OCI-LY3 (cell line): Measurements from ENCODE around the gene ZPR1.
A peak's percentile ranks its signal among the peaks of the same experiment; 100 is the strongest.
"Not testable (repeated sequence)": the region's sequence is repeated elsewhere in the genome, so short reads cannot be mapped to it uniquely, and the experiment has no call there.

ENCODE experiments used
- H2AFZ ChIP-seq: fragments of 200-600, 300-600 bp; shearing (Covaris generic); 2 replicates; pipeline ENCODE4 v1.6.0; 2014; ENCODE audit warnings: antibody characterized with exemption, low read depth, low read length
- H3K27ac ChIP-seq: fragments of 200-600, 300-600 bp; sonication (generic); 2 replicates; pipeline ENCODE4 v1.5.1; 2014; ENCODE audit warnings: mild to moderate bottlenecking, low read length, moderate library complexity, mixed read lengths
- H3K27me3 ChIP-seq: fragments of 200-600, 300-600 bp; sonication (generic); 2 replicates; pipeline ENCODE4 v1.6.1; 2014; ENCODE audit warnings: low read depth, low read length, mixed read lengths
- H3K36me3 ChIP-seq: fragments of 200-600, 300-600 bp; sonication (generic); replicated peaks from 2 replicates; pipeline ENCODE3; 2014; ENCODE audit warnings: low read depth, low read length, mixed read lengths
- H3K4me1 ChIP-seq: fragments of 300-600, 200-600 bp; sonication (generic); 2 replicates; pipeline ENCODE4 v1.6.1; 2014; ENCODE audit warnings: low read length, mixed read lengths
- H3K4me2 ChIP-seq: fragments of 200-600, 300-600 bp; sonication (generic); 2 replicates; pipeline ENCODE4 v1.6.1; 2014; ENCODE audit warnings: low read length, mixed read lengths
- H3K4me3 ChIP-seq: fragments of 300-600, 200-600 bp; sonication (generic); 2 replicates; pipeline ENCODE4 v1.5.1; 2014; ENCODE audit warnings: antibody characterized with exemption, mild to moderate bottlenecking, low read length, moderate library complexity
- H3K79me2 ChIP-seq: fragments of 300-600, 200-600 bp; shearing (Covaris generic); 2 replicates; pipeline ENCODE4 v1.6.1; 2014; ENCODE audit warnings: mild to moderate bottlenecking, low read length, mixed read lengths
- H3K9ac ChIP-seq: fragments of 300-600, 200-600 bp; shearing (Covaris generic); 2 replicates; pipeline ENCODE4 v1.6.0; 2014; ENCODE audit warnings: mild to moderate bottlenecking, low read length, moderate library complexity
- H3K9me3 ChIP-seq: fragments of 200-600, 300-600 bp; shearing (Covaris generic); 2 replicates; pipeline ENCODE4 v1.6.1; 2014; ENCODE audit warnings: low read length, mixed read lengths; ENCODE audit not compliant: insufficient read depth
- H4K20me1 ChIP-seq: fragments of 200-600, 300-600 bp; sonication (generic); 2 replicates; pipeline ENCODE4 v1.6.1; 2016; ENCODE audit warnings: low read length, mixed read lengths; ENCODE audit not compliant: insufficient read depth
- EZH2phosphoT487 ChIP-seq: fragments of 200-600 bp; shearing (Covaris generic); IDR thresholded peaks from 2 replicates; pipeline ENCODE4 v1.6.1; 2018; ENCODE audit warnings: antibody characterized with exemption, mixed run types, low read depth
- TF ChIP-seq, protein P1 (sequence below): fragments of 200-600, 300-600 bp; sonication (generic); IDR thresholded peaks from 2 replicates; pipeline ENCODE4 v1.5.1; 2014; ENCODE audit warnings: antibody characterized with exemption, low read length, low read depth

ZPR1 gene

DNA sequence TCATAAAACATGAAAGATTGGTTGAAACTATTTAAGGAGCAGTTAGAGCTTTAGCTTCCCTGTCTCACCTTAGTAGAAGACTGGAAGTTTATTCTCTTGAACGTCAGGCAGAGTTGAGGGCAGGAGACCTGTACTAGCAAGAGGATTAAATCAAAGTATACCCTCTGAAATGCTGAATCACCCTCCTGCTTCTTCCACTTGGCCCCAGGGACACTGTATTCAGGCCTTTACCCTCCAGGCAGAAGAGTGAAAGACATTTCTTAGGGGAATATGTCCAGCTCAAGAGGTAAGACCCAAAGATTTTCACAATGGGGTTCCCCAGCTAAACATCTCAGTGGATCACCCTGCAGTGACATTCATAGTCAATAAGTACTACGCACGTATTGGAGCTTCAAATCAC is 23.4 kb upstream of the ZPR1 start:
- Histone ChIP-seq H3K4me3 (peak overlapping the region; percentile 9), H4K20me1 (no peaks in the 10 kb centered on the region), H3K9ac (no peak overlapping the region), H3K27ac (no peak overlapping the region), H3K9me3 (no peaks in the 10 kb centered on the region), H2AFZ (peak overlapping the region; percentile 74), H3K4me1 (peaks cover 18% of the 10 kb centered on the region), H3K36me3 (no peaks in the 10 kb centered on the region), H3K4me2 (peak overlapping the region; percentile 53), H3K27me3 (no peaks in the 10 kb centered on the region), H3K79me2 (no peaks in the 10 kb centered on the region)
- no peak for TF ChIP-seq EZH2phosphoT487
- TF ChIP-seq, protein P1, sequence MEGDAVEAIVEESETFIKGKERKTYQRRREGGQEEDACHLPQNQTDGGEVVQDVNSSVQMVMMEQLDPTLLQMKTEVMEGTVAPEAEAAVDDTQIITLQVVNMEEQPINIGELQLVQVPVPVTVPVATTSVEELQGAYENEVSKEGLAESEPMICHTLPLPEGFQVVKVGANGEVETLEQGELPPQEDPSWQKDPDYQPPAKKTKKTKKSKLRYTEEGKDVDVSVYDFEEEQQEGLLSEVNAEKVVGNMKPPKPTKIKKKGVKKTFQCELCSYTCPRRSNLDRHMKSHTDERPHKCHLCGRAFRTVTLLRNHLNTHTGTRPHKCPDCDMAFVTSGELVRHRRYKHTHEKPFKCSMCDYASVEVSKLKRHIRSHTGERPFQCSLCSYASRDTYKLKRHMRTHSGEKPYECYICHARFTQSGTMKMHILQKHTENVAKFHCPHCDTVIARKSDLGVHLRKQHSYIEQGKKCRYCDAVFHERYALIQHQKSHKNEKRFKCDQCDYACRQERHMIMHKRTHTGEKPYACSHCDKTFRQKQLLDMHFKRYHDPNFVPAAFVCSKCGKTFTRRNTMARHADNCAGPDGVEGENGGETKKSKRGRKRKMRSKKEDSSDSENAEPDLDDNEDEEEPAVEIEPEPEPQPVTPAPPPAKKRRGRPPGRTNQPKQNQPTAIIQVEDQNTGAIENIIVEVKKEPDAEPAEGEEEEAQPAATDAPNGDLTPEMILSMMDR, result no peak

DNA sequence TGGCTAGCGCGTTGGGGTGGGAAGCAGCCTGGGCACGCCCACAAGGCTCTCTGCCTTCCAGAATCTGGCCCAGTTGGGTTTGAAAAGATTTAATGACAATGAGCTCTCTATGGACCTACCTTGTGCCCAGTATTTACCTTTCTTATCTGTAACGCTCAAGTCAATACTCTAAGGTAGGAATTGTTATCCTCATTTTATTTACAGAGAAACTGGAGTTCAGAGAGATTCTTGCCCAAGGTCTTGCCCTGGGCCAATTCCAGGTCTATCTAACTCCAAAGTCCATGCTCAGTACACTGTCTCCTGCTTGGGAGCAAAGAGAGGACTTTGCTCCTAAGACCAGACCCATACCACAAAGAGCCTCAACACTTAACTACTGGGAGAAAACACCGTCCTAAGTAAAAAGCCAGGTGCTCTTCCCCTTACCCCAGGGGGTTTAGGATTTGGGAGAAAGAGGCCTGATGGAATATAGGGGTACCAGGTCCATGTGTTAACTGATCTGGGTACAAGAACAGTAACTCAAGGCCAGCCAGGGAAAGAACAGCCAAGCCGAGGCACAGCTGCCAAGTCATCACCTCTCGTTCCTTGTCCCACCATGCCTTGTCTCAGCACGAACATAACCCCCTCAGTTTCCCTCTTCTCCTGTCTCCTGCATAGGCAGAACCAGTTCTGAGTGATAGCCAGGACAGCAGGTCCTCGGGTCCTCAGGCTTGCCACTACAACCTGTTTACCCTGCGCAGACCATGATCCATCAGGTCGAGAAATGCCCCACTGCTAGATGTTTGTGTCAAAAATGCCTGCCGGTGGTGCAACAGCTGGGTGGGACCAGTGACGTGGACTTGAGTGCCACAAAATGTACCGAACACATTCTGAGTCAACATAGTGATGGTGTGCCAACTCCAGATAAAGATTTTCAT is 20.7 kb upstream of the ZPR1 start:
- Histone ChIP-seq H3K4me2 (no peak overlapping the region), H2AFZ (no peak overlapping the region), H3K27me3 (no peaks in the 10 kb centered on the region), H3K27ac (no peak overlapping the region), H3K9me3 (no peaks in the 10 kb centered on the region), H3K36me3 (no peaks in the 10 kb centered on the region), H3K4me1 (peaks cover 14% of the 10 kb centered on the region), H3K9ac (no peak overlapping the region), H3K4me3 (no peak overlapping the region), H3K79me2 (no peaks in the 10 kb centered on the region), H4K20me1 (no peaks in the 10 kb centered on the region)
- no peak for TF ChIP-seq EZH2phosphoT487
- TF ChIP-seq, protein P1, result no peak

DNA sequence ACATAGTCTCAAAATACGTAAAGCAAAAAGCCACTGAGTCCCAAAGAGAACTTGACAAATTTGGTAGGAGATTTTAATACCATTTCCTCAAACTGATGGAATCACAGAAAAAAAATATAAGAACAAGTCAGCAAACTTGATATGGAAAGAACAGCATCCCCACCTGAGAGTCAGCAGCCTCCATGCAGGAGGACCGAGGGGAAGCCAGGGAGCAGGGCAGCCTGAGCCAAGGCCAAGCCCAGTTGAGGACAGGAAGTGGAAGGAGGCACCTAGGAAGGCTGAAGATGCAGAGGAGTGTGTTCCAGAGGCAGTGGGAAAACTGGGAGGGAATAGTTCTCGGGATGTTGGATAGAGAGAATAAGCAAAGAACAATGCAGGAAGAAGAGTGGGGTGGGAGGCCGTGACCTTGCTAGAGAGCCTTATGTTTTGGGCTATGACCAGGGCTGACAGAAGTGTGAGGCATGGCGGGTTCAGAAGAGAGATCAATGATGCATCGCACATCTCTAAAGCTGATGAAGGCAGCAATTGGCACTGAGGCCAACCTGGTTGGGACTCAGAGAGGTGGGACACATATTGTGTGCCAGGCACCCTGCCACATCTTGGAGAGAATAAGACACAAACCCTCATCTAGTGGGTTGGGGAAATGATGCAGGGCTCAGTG is 19.9 kb upstream of the ZPR1 start:
- Histone ChIP-seq H2AFZ (no peak overlapping the region), H3K27ac (no peak overlapping the region), H4K20me1 (no peaks in the 10 kb centered on the region), H3K4me2 (no peak overlapping the region), H3K9ac (no peak overlapping the region), H3K27me3 (no peaks in the 10 kb centered on the region), H3K36me3 (no peaks in the 10 kb centered on the region), H3K4me1 (peaks cover 14% of the 10 kb centered on the region), H3K79me2 (no peaks in the 10 kb centered on the region), H3K4me3 (no peak overlapping the region), H3K9me3 (no peaks in the 10 kb centered on the region)
- TF ChIP-seq EZH2phosphoT487, result no peak
- TF ChIP-seq, protein P1, result no peak

DNA sequence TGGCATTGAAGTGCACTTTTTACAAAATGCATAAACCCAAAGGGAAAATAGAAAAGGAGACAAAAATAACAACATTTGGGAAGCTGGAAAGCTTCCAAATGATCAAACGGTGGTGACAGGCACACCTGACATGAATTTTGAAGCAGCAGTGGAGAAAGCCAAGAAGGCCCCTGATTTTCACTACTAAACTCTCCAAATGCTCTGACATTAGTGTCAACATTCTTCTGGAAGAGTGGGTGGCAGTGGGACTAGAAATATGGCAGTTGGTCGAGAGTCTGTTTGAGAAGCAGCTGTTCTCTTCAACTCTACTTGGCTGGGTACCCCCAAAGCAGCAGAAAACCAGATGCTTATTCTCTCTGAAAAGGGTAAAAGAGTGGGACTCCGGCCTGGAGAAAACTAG is 16.2 kb upstream of the ZPR1 start:
- H3K27me3 ChIP-seq, result peaks cover 12% of the 10 kb centered on the region; the same call in 1 of the 2 replicates

DNA sequence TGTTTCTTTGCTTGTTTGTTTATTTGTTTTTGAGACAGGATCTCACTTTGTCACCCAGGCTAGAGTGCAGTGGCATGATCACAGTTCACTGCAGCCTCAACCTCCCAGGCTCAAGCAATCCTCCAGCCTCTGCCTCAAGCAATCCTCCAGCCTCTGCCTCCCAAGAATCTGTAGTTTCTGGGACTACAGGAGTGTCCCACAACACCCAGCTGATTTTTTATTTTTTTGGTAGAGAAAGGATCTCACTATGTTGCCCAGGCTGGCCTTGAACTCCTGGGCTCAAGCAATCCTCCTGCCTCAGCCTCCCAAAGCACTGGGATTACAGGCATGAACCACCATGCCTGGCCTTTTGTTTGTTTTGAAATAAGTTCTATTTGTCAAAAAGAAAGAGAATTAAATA is 13.8 kb upstream of the ZPR1 start:
- H2AFZ ChIP-seq, H3K36me3 ChIP-seq, H3K9me3 ChIP-seq, H3K4me2 ChIP-seq, H3K27ac ChIP-seq, H3K9ac ChIP-seq, H3K4me1 ChIP-seq, H3K79me2 ChIP-seq, H4K20me1 ChIP-seq, H3K4me3 ChIP-seq: not testable (repeated sequence)
- peaks cover 15% of the 10 kb centered on the region; the same call in 1 of the 2 replicates for H3K27me3 ChIP-seq

More for the DNA sequence above, 16.2 kb upstream of the ZPR1 start:
- Histone ChIP-seq H3K4me1 (no peaks in the 10 kb centered on the region), H3K27ac (no peak overlapping the region), H3K9ac (no peak overlapping the region), H3K4me3 (no peak overlapping the region), H3K4me2 (no peak overlapping the region), H4K20me1 (no peaks in the 10 kb centered on the region), H2AFZ (no peak overlapping the region), H3K79me2 (no peaks in the 10 kb centered on the region), H3K36me3 (no peaks in the 10 kb centered on the region), H3K9me3 (no peaks in the 10 kb centered on the region)
- no peak for TF ChIP-seq EZH2phosphoT487
